ENCODE data around the gene RAB40A.

DNA sequence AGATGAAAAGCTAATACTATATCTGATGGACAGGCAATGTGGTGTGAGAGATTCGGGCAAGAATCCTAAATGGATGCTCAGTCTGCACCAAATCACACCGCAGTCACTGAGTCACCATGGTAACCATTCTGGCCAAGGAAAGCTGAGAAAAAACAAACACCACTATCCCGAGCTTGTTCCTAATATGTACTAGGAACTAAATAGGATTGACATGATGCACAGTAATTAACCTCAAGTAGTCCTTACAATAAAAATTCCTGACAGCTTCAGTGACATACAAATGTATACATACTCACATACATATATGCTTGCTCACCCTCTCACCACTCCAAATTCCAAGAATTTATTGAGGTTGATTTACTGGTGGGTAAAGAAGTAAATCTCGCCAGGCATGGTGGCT is 1.1 kb upstream of the RAB40A start:
- TF ChIP-seq POLR2A (IDR thresholded peaks at IDR 0.05), result no peak
- TF ChIP-seq CTCF (IDR thresholded peaks at IDR 0.05 in 4 of 5, conservative IDR thresholded peaks at IDR 0.05 in 1 of 5), result no peak

All from gastrocnemius medialis (tissue), 4 donors.